Endothelial cell of umbilical vein (primary cell): Measurements from ENCODE around the gene UFSP1. TPM values are rescaled to one million over a fixed set of nuclear protein-coding genes. Genes with fewer than 3 reads are reported as not detected.

Source experiments
- BruUV-seq: library from RNA; stranded (reverse); fragments of 400-500 nt; replicated peaks from 2 replicates; lab custom pipeline; 2021; lab: Mats Ljungman, UMichigan
- CTCF ChIA-PET: fragments of 300-600, 350-600 bp; sonication (Branson Sonifier 250); formaldehyde crosslinking; loops from one replicate; lab custom pipeline; 2021; ENCODE audit warnings: antibody characterized with exemption, inconsistent platforms; lab: Charles Lee
- POLR2A ChIA-PET: fragments of 300-600, 350-600 bp; sonication (Branson Sonifier 250); formaldehyde crosslinking; loops from one replicate; lab custom pipeline; 2021; ENCODE audit warnings: antibody characterized with exemption, inconsistent platforms; lab: Charles Lee
- DNase-seq: peaks from one replicate; pipeline ENCODE4 v3.0.0-alpha.2; 2011; ENCODE audit warnings: low read depth, low spot score
- FAIRE-seq: peaks from 2 replicates; lab custom pipeline; 2011; peaks lifted over from hg19 to GRCh38; lab: Jason Lieb, UNC
- H2AFZ ChIP-seq: 2 replicates; pipeline ENCODE4 v1.6.0; 2012; ENCODE audit warnings: low read depth, low read length, control low read depth, inconsistent platforms
- H3K27ac ChIP-seq: 2 replicates; pipeline ENCODE4 v1.5.1; 2011; ENCODE audit warnings: low read depth, mild to moderate bottlenecking, control low read depth, low read length, moderate library complexity; ENCODE audit not compliant: insufficient read depth
- H3K27me3 ChIP-seq, 2 experiments: 2 replicates each; pipeline versions ENCODE4 v1.6.0 to v1.6.1; 2011; ENCODE audit warnings: low read length in 2 of 2, mixed read lengths in 1 of 2; ENCODE audit not compliant: control insufficient read depth in 2 of 2, insufficient read depth in 2 of 2
- H3K36me3 ChIP-seq, 2 experiments: 2 replicates in 1 of 2; 3 replicates in 1 of 2; pipeline ENCODE4 v1.5.1; 2011; ENCODE audit warnings: low read length in 2 of 2, mild to moderate bottlenecking in 1 of 2, moderate library complexity in 1 of 2; ENCODE audit not compliant: control insufficient read depth in 2 of 2, insufficient read depth in 2 of 2; ENCODE audit errors: extremely low read depth in 1 of 2
- H3K4me1 ChIP-seq: 3 replicates; pipeline ENCODE4 v1.5.1; 2011; ENCODE audit warnings: mild to moderate bottlenecking, low read length; ENCODE audit not compliant: control insufficient read depth, insufficient read depth; ENCODE audit errors: extremely low read depth
- H3K4me2 ChIP-seq: 2 replicates; pipeline ENCODE4 v1.6.1; 2011; ENCODE audit warnings: low read length, control low read depth, mixed read lengths; ENCODE audit not compliant: insufficient read depth
- H3K4me3 ChIP-seq, 3 experiments: fragments of 200-600 bp in 1 of 3; sonication (generic), shearing (Covaris generic) in 1 of 3; replicated peaks in 1 of 3; 2 replicates each; pipeline ENCODE4 v1.5.1; 2011 to 2016; ENCODE audit warnings: control low read depth in 3 of 3, low read length in 3 of 3, mild to moderate bottlenecking in 2 of 3, inconsistent platforms in 1 of 3, low read depth in 1 of 3, moderate library complexity in 1 of 3; ENCODE audit not compliant: insufficient read depth in 1 of 3
- H3K79me2 ChIP-seq: 2 replicates; pipeline ENCODE4 v1.6.0; 2012; ENCODE audit warnings: low read length, inconsistent platforms; ENCODE audit not compliant: control insufficient read depth, insufficient read depth
- H3K9ac ChIP-seq: replicated peaks from 2 replicates; pipeline ENCODE3; 2011; ENCODE audit warnings: low read length, control low read depth; ENCODE audit not compliant: insufficient read depth; ENCODE audit errors: extremely low read depth
- H3K9me1 ChIP-seq: replicated peaks from 3 replicates; pipeline ENCODE4 v1.6.0; 2011; ENCODE audit warnings: mild to moderate bottlenecking, low read length; ENCODE audit not compliant: control insufficient read depth, insufficient read depth; ENCODE audit errors: extremely low read depth
- H3K9me3 ChIP-seq: replicated peaks from 2 replicates; pipeline ENCODE4 v1.5.1; 2012; ENCODE audit warnings: low read length, inconsistent platforms; ENCODE audit not compliant: control insufficient read depth, insufficient read depth
- H4K20me1 ChIP-seq: replicated peaks from 2 replicates; pipeline ENCODE3; 2011; ENCODE audit warnings: mild to moderate bottlenecking, low read length; ENCODE audit not compliant: control insufficient read depth, insufficient read depth; ENCODE audit errors: extremely low read depth
- EZH2 ChIP-seq: IDR thresholded peaks from 2 replicates; pipeline ENCODE4 v1.6.1; 2012; ENCODE audit warnings: borderline replicate concordance, low read depth, mild to moderate bottlenecking, moderate library complexity, low read length, inconsistent platforms; ENCODE audit not compliant: severe bottlenecking
- FOS ChIP-seq: IDR thresholded peaks from 2 replicates; pipeline ENCODE4 v1.6.1; 2011; ENCODE audit warnings: mild to moderate bottlenecking, low read length, moderate library complexity, borderline replicate concordance; ENCODE audit not compliant: insufficient read depth
- GATA2 ChIP-seq: IDR thresholded peaks from 2 replicates; pipeline ENCODE4 v1.7.0; 2011; ENCODE audit warnings: low read depth, mild to moderate bottlenecking, moderate library complexity, mixed read lengths, low read length; ENCODE audit not compliant: insufficient read length, insufficient read depth
- JUN ChIP-seq: IDR thresholded peaks from 2 replicates; pipeline ENCODE4 v1.6.1; 2011; ENCODE audit warnings: borderline replicate concordance, low read depth; ENCODE audit not compliant: insufficient read length, insufficient read depth
- MYC ChIP-seq: IDR thresholded peaks from one replicate; pipeline ENCODE4 v1.6.1; 2011; ENCODE audit warnings: mild to moderate bottlenecking, low read depth, low read length
- POLR2A ChIP-seq: IDR thresholded peaks from 2 replicates; pipeline ENCODE4 v1.6.1; 2012; ENCODE audit warnings: low read depth, mild to moderate bottlenecking, control low read depth, low read length
- POLR2AphosphoS5 ChIP-seq: IDR thresholded peaks from 2 replicates; pipeline ENCODE4 v1.6.1; 2012; ENCODE audit warnings: low read depth, mild to moderate bottlenecking, control low read depth, low read length, moderate library complexity; ENCODE audit not compliant: insufficient read depth
- dilution Hi-C: fragments of 300-500 bp; cut with MboI; formaldehyde crosslinking; loops from one replicate; pipeline ENCODE4 v1.15.0; 2019; ENCODE audit warnings: low sequenced_read_pairs; ENCODE audit not compliant: extremely low pct_ligation_motif_present
- intact Hi-C: fragments of 100-400 bp; cut with micrococcal nuclease; formaldehyde crosslinking; loops from one replicate; pipeline ENCODE4 v1.10.0; 2022
- polyA plus RNA-seq, 4 experiments: library from polyadenylated mRNA; depleted of rRNA in 3 of 4; stranded (reverse) in 3 of 4; unstranded in 1 of 4; fragments of >200 nt; gene quantifications; 2 replicates each; pipeline versions ENCODE4 v1.2.1 to v1.2.3, GENCODE V29; 2011 to 2012; ENCODE audit warnings: missing spikeins in 1 of 4
- total RNA-seq: library from RNA; stranded (reverse); gene quantifications from 2 replicates; pipeline ENCODE4 v1.2.3, GENCODE V29; 2021
- TF ChIP-seq, protein P1 (sequence below), 2 donors: IDR thresholded peaks; 1 replicate in 1 of 2; 2 replicates in 1 of 2; pipeline ENCODE4 v1.5.1; 2011; ENCODE audit warnings: low read length in 2 of 2, mild to moderate bottlenecking in 2 of 2, moderate library complexity in 2 of 2, control low read depth in 1 of 2, inconsistent platforms in 1 of 2, low read depth in 1 of 2; ENCODE audit not compliant: insufficient read depth in 1 of 2; ENCODE audit errors: extremely low read depth in 1 of 2
- TF ChIP-seq, protein P2 (sequence below): IDR thresholded peaks from 2 replicates; pipeline ENCODE4 v1.6.1; 2011; ENCODE audit not compliant: insufficient read depth, insufficient read length

The UFSP1 gene
- total and polyA plus RNA-seq, 2 donors (not counting 3 experiments of a cell fraction or from before 2014, with no cell fraction given): 0.84 to 0.93 TPM

DNA sequence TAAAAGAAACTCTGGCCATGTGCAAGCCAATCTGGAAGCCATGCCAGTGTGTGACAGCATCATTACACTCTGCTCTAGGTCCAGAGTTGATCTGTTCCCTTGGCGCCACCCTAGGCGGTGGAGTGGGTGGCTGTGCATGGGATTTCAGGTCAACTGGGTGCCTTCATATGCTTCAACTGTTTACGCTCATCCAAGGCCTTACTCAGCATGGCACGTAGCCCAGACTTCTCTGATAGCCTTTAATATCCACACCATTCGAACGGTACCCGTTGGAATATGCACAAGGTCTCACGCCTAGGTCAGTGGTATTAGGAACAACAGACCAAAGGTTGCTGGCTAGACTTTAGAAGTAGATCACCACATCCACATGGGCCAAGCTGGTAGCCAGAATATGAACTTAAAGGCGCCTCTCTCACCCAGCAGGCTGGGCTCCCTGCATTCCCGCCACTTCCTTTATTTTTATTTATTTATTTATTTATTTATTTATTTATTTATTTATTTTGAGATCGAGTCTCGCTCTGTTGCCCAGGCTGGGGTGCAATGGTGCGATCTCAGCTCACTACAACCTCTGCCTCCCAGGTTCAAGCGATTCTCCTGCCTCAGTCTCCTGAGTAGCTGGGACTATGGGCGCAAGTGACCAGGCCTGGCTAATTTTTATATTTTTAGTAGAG lies 24.8 kb upstream of the UFSP1 start:
- Histone ChIP-seq H3K36me3 (no peaks in the 10 kb centered on the region), H2AFZ (no peak overlapping the region), H3K27me3 (no peaks in the 10 kb centered on the region), H3K9me3 (no peaks in the 10 kb centered on the region), H3K4me1 (no peaks in the 10 kb centered on the region), H3K9me1 (no peaks in the 10 kb centered on the region), H3K4me2 (no peak overlapping the region), H3K79me2 (no peaks in the 10 kb centered on the region), H3K27ac (no peak overlapping the region), H3K9ac (no peak overlapping the region), H3K4me3 (no peak overlapping the region), H4K20me1 (no peaks in the 10 kb centered on the region)
- CTCF ChIA-PET: no interaction called here
- TF ChIP-seq GATA2 (no peak), FOS (no peak), JUN (no peak), POLR2AphosphoS5 (no peak), EZH2 (no peak), POLR2A (no peak), MYC (no peak)
- TF ChIP-seq, protein P1, sequence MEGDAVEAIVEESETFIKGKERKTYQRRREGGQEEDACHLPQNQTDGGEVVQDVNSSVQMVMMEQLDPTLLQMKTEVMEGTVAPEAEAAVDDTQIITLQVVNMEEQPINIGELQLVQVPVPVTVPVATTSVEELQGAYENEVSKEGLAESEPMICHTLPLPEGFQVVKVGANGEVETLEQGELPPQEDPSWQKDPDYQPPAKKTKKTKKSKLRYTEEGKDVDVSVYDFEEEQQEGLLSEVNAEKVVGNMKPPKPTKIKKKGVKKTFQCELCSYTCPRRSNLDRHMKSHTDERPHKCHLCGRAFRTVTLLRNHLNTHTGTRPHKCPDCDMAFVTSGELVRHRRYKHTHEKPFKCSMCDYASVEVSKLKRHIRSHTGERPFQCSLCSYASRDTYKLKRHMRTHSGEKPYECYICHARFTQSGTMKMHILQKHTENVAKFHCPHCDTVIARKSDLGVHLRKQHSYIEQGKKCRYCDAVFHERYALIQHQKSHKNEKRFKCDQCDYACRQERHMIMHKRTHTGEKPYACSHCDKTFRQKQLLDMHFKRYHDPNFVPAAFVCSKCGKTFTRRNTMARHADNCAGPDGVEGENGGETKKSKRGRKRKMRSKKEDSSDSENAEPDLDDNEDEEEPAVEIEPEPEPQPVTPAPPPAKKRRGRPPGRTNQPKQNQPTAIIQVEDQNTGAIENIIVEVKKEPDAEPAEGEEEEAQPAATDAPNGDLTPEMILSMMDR (IDR thresholded peaks at IDR 0.05; ENCODE audit: extremely low read depth in 1 of 2, insufficient read depth in 1 of 2, low read depth in 1 of 2, low read length in 2 of 2): no peak
- TF ChIP-seq, protein P2, sequence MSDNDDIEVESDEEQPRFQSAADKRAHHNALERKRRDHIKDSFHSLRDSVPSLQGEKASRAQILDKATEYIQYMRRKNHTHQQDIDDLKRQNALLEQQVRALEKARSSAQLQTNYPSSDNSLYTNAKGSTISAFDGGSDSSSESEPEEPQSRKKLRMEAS: no peak
- intact Hi-C loops: no loop called here
- POLR2A ChIA-PET: no interaction called here
- FAIRE-seq: no peak
- no TSS peak for BruUV-seq
- dilution Hi-C loops: no loop called here
- no peak for DNase-seq
